GM12878 (cell line): ENCODE measurements around the gene ATP6V1G2. TPM values are rescaled to one million over a fixed set of nuclear protein-coding genes. Genes with fewer than 3 reads are reported as not detected.
A peak's percentile ranks its signal among the peaks of the same experiment; 100 is the strongest.

Experiments
- ASH2L ChIP-seq: fragments of 300-600, 200-600 bp; sonication (generic); IDR thresholded peaks from 2 replicates; pipeline ENCODE4 v1.6.1; 2017; ENCODE audit warnings: low read depth, mild to moderate bottlenecking, borderline replicate concordance
- ATF7 ChIP-seq: fragments of 450-650 bp; IDR thresholded peaks from 2 replicates; pipeline ENCODE4 v1.6.1; 2016; ENCODE audit warnings: low read depth, mild to moderate bottlenecking
- BCL11A ChIP-seq: IDR thresholded peaks from 2 replicates; pipeline ENCODE4 v1.6.1; 2011; ENCODE audit warnings: low read depth, low read length
- CHD4 ChIP-seq: fragments of 200-600 bp; sonication (generic); IDR thresholded peaks from 2 replicates; pipeline ENCODE4 v1.6.1; 2016; ENCODE audit warnings: mild to moderate bottlenecking
- CREM ChIP-seq: IDR thresholded peaks from 2 replicates; pipeline ENCODE4 v1.6.1; 2014; ENCODE audit warnings: antibody characterized with exemption, low read depth
- HDAC6 ChIP-seq: fragments of 200-600 bp; sonication (generic); IDR thresholded peaks from one replicate; pipeline ENCODE4 v1.8.0; 2017; ENCODE audit warnings: antibody characterized with exemption; ENCODE audit not compliant: unreplicated experiment
- LARP7 ChIP-seq: fragments of 450-650 bp; IDR thresholded peaks from 2 replicates; pipeline ENCODE4 v1.6.1; 2017; ENCODE audit warnings: mild to moderate bottlenecking
- MEF2B ChIP-seq: fragments of 450-650 bp; IDR thresholded peaks from 2 replicates; pipeline ENCODE4 v1.6.1; 2018; ENCODE audit warnings: mild to moderate bottlenecking, moderate library complexity; ENCODE audit not compliant: partially characterized antibody, poor library complexity, severe bottlenecking
- NBN ChIP-seq: fragments of 450-650 bp; IDR thresholded peaks from 2 replicates; pipeline ENCODE4 v1.6.1; 2016
- NFYB ChIP-seq: IDR thresholded peaks from 2 replicates; pipeline ENCODE4 v1.6.1; 2011; ENCODE audit warnings: low read depth, mild to moderate bottlenecking, low read length, improper control_type of control experiment, moderate library complexity; ENCODE audit not compliant: insufficient read depth
- NR2C2 ChIP-seq: IDR thresholded peaks from 2 replicates; pipeline ENCODE4 v1.6.1; 2011; ENCODE audit warnings: borderline replicate concordance, low read depth; ENCODE audit not compliant: control insufficient read depth, insufficient read length
- POLR2AphosphoS5 ChIP-seq: IDR thresholded peaks from 2 replicates; pipeline ENCODE4 v1.6.1; 2011; ENCODE audit warnings: mild to moderate bottlenecking, low read length, inconsistent platforms
- RAD51 ChIP-seq: fragments of 450-650 bp; IDR thresholded peaks from 2 replicates; pipeline ENCODE4 v1.6.1; 2016; ENCODE audit warnings: moderate library complexity, mild to moderate bottlenecking, inconsistent platforms
- RCOR1 ChIP-seq: conservative IDR thresholded peaks from 2 replicates; pipeline ENCODE4 v1.6.1; 2012; ENCODE audit warnings: low read depth, low read length, improper control_type of control experiment
- SMAD1 ChIP-seq: fragments of 450-650 bp; IDR thresholded peaks from 2 replicates; pipeline ENCODE4 v1.6.1; 2018; ENCODE audit warnings: mild to moderate bottlenecking, low read depth; ENCODE audit not compliant: partially characterized antibody
- SMARCA5 ChIP-seq: fragments of 450-650 bp; IDR thresholded peaks from 2 replicates; pipeline ENCODE4 v1.6.1; 2017; ENCODE audit warnings: mild to moderate bottlenecking
- SREBF1 ChIP-seq: IDR thresholded peaks from 2 replicates; pipeline ENCODE4 v1.6.1; 2012; ENCODE audit warnings: mild to moderate bottlenecking, low read length
- ZBED1 ChIP-seq: IDR thresholded peaks from 2 replicates; pipeline ENCODE4 v1.6.1; 2016; ENCODE audit warnings: borderline replicate concordance
- ZSCAN29 ChIP-seq: fragments of 450-650 bp; IDR thresholded peaks from 2 replicates; pipeline ENCODE4 v1.6.1; 2017; ENCODE audit warnings: mild to moderate bottlenecking, moderate library complexity
- polyA plus RNA-seq, 11 experiments: library from polyadenylated mRNA; depleted of rRNA in 4 of 11; unstranded in 6 of 11; stranded (reverse) in 5 of 11; fragments of >200 nt; fragmentation: Nextera tagmentation in 4 of 11; fragmentation: Illumina TruSeq in 1 of 11; extraction: Ambion mirVana in 4 of 11; extraction: Trizol in 1 of 11; gene quantifications; 1 replicate in 1 of 11; 2 replicates in 10 of 11; pipeline versions ENCODE4 v1.2.1 to v1.2.3, GENCODE V29; 2011 to 2016; ENCODE audit warnings: inconsistent platforms in 2 of 11, missing spikeins in 2 of 11, low read depth in 1 of 11
- total RNA-seq, 4 experiments: library from RNA; depleted of rRNA in 3 of 4; stranded (reverse); fragments of >200 nt in 3 of 4; fragmentation: Illumina TruSeq in 1 of 4; extraction: Trizol in 1 of 4; gene quantifications; 2 replicates each; pipeline versions ENCODE4 v1.2.1 to v1.2.3, GENCODE V29; 2013 to 2021
- TF ChIP-seq, protein P1 (sequence below): fragments of 450-650 bp; IDR thresholded peaks from 2 replicates; pipeline ENCODE4 v1.6.1; 2017; ENCODE audit warnings: mild to moderate bottlenecking, low read depth, inconsistent platforms; ENCODE audit not compliant: poor library complexity, severe bottlenecking
- TF ChIP-seq, protein P2 (sequence below): fragments of 150-350 bp; IDR thresholded peaks from 2 replicates; pipeline ENCODE4 v1.6.1; 2014; ENCODE audit warnings: mild to moderate bottlenecking, low read depth, low read length
- TF ChIP-seq, protein P3 (sequence below): fragments of 450-650 bp; IDR thresholded peaks from 2 replicates; pipeline ENCODE4 v1.6.1; 2017; ENCODE audit warnings: mild to moderate bottlenecking, moderate library complexity
- TF ChIP-seq, protein P4 (sequence below): fragments of 450-650 bp; conservative IDR thresholded peaks from 2 replicates; pipeline ENCODE4 v1.6.1; 2017; ENCODE audit warnings: mild to moderate bottlenecking, moderate library complexity

The ATP6V1G2 gene
- total and polyA plus RNA-seq, 10 of the 15 experiments (the other 5 are each of a cell fraction or from before 2014, with no cell fraction given): 0.45 to 8.9 (median 2.8) TPM

DNA sequence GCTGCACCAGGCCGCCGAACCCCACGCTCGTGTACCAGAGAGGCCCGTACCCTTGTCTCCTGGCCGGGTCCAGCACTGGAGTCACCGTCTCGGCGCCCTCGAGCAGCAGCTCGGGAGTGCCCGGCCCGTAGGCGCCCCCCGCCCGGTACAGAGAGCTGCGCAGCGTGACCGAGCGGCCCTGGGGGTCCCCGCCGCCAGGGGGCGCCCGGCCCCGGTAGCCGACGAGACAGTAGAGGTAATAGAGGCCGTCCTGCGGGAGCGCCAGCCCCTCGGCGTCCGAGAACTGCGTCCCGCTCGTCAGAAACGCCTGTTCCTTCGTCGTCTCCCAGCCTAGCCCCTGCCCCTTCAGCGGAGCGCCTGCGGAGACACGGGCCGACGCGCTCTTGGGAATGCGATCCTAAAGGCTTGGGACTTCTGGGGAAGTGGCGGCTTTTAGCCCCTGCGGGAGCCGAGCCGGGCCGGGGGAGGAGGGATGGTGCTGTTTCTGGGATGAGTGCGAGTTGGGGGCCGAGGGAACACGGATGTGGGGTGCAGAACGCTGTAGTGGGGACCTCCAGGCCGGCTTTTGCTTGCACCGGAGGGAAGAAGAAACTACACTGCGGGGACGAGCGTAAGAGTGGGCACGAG lies 34.5 kb upstream of the ATP6V1G2 start (continued):
- TF ChIP-seq, protein P1, sequence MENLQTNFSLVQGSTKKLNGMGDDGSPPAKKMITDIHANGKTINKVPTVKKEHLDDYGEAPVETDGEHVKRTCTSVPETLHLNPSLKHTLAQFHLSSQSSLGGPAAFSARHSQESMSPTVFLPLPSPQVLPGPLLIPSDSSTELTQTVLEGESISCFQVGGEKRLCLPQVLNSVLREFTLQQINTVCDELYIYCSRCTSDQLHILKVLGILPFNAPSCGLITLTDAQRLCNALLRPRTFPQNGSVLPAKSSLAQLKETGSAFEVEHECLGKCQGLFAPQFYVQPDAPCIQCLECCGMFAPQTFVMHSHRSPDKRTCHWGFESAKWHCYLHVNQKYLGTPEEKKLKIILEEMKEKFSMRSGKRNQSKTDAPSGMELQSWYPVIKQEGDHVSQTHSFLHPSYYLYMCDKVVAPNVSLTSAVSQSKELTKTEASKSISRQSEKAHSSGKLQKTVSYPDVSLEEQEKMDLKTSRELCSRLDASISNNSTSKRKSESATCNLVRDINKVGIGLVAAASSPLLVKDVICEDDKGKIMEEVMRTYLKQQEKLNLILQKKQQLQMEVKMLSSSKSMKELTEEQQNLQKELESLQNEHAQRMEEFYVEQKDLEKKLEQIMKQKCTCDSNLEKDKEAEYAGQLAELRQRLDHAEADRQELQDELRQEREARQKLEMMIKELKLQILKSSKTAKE: no peak
- TF ChIP-seq BCL11A: 0 out of 2 replicates have a peak, but pooled peaks have one; percentile 25
- TF ChIP-seq CHD4: no peak
- TF ChIP-seq RCOR1: no peak
- no peak; the same call in 1 of the 2 replicates for TF ChIP-seq ASH2L
- peak; percentile 77 for TF ChIP-seq LARP7
- no peak for TF ChIP-seq NR2C2
- TF ChIP-seq RAD51: no peak
- TF ChIP-seq, protein P2, sequence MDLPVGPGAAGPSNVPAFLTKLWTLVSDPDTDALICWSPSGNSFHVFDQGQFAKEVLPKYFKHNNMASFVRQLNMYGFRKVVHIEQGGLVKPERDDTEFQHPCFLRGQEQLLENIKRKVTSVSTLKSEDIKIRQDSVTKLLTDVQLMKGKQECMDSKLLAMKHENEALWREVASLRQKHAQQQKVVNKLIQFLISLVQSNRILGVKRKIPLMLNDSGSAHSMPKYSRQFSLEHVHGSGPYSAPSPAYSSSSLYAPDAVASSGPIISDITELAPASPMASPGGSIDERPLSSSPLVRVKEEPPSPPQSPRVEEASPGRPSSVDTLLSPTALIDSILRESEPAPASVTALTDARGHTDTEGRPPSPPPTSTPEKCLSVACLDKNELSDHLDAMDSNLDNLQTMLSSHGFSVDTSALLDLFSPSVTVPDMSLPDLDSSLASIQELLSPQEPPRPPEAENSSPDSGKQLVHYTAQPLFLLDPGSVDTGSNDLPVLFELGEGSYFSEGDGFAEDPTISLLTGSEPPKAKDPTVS: no peak
- peak; percentile 41 for TF ChIP-seq SMAD1
- TF ChIP-seq SREBF1: no peak
- TF ChIP-seq ATF7: no peak
- no peak for TF ChIP-seq HDAC6
- no peak for TF ChIP-seq ZBED1
- no peak for TF ChIP-seq ZSCAN29
- no peak for TF ChIP-seq NFYB
- peak; percentile 82; the same call in 1 of the 2 replicates for TF ChIP-seq NBN
- peak; percentile 98 for TF ChIP-seq SMARCA5
- TF ChIP-seq CREM: peak; percentile 66
- TF ChIP-seq, protein P3, sequence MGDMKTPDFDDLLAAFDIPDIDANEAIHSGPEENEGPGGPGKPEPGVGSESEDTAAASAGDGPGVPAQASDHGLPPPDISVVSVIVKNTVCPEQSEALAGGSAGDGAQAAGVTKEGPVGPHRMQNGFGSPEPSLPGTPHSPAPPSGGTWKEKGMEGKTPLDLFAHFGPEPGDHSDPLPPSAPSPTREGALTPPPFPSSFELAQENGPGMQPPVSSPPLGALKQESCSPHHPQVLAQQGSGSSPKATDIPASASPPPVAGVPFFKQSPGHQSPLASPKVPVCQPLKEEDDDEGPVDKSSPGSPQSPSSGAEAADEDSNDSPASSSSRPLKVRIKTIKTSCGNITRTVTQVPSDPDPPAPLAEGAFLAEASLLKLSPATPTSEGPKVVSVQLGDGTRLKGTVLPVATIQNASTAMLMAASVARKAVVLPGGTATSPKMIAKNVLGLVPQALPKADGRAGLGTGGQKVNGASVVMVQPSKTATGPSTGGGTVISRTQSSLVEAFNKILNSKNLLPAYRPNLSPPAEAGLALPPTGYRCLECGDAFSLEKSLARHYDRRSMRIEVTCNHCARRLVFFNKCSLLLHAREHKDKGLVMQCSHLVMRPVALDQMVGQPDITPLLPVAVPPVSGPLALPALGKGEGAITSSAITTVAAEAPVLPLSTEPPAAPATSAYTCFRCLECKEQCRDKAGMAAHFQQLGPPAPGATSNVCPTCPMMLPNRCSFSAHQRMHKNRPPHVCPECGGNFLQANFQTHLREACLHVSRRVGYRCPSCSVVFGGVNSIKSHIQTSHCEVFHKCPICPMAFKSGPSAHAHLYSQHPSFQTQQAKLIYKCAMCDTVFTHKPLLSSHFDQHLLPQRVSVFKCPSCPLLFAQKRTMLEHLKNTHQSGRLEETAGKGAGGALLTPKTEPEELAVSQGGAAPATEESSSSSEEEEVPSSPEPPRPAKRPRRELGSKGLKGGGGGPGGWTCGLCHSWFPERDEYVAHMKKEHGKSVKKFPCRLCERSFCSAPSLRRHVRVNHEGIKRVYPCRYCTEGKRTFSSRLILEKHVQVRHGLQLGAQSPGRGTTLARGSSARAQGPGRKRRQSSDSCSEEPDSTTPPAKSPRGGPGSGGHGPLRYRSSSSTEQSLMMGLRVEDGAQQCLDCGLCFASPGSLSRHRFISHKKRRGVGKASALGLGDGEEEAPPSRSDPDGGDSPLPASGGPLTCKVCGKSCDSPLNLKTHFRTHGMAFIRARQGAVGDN: peak; percentile 71
- peak; percentile 62 for TF ChIP-seq POLR2AphosphoS5
- TF ChIP-seq, protein P4, sequence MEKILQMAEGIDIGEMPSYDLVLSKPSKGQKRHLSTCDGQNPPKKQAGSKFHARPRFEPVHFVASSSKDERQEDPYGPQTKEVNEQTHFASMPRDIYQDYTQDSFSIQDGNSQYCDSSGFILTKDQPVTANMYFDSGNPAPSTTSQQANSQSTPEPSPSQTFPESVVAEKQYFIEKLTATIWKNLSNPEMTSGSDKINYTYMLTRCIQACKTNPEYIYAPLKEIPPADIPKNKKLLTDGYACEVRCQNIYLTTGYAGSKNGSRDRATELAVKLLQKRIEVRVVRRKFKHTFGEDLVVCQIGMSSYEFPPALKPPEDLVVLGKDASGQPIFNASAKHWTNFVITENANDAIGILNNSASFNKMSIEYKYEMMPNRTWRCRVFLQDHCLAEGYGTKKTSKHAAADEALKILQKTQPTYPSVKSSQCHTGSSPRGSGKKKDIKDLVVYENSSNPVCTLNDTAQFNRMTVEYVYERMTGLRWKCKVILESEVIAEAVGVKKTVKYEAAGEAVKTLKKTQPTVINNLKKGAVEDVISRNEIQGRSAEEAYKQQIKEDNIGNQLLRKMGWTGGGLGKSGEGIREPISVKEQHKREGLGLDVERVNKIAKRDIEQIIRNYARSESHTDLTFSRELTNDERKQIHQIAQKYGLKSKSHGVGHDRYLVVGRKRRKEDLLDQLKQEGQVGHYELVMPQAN: no peak
- TF ChIP-seq MEF2B: peak; percentile 28
